Liver (tissue), 3 donors: ENCODE data around the gene NEURL3.

ENCODE experiments used
- CTCF ChIP-seq: fragments of 150-350 bp; IDR thresholded peaks from 2 replicates; pipeline ENCODE4 v1.5.1; 2017; ENCODE audit warnings: improper control_type of control experiment, low read depth, low read length; ENCODE audit not compliant: missing input control
- EGR1 ChIP-seq, 2 donors: IDR thresholded peaks; 2 replicates each; pipeline ENCODE4 v1.6.1; 2016 to 2018; ENCODE audit warnings: antibody characterized with exemption in 2 of 2, low read depth in 2 of 2
- FOXA1 ChIP-seq: IDR thresholded peaks from 2 replicates; pipeline ENCODE4 v1.6.1; 2016; ENCODE audit warnings: antibody characterized with exemption
- GABPA ChIP-seq, 2 donors: IDR thresholded peaks in 1 of 2; conservative IDR thresholded peaks in 1 of 2; 2 replicates each; pipeline ENCODE4 v1.6.1; 2016; ENCODE audit warnings: antibody characterized with exemption in 2 of 2, mild to moderate bottlenecking in 1 of 2, moderate library complexity in 1 of 2
- REST ChIP-seq: IDR thresholded peaks from 2 replicates; pipeline ENCODE4 v1.6.1; 2016; ENCODE audit warnings: antibody characterized with exemption, mild to moderate bottlenecking
- SP1 ChIP-seq: IDR thresholded peaks from 2 replicates; pipeline ENCODE4 v1.6.1; 2018; ENCODE audit warnings: antibody characterized with exemption, mild to moderate bottlenecking
- YY1 ChIP-seq: IDR thresholded peaks from 2 replicates; pipeline ENCODE4 v1.6.1; 2016; ENCODE audit warnings: antibody characterized with exemption, mild to moderate bottlenecking
- donor health status: healthy.
- donor health status: healthy.

GRCh38 chr2:96512341-96512740 lies 7.2 kb upstream of the NEURL3 start:
- TF ChIP-seq CTCF (no peak), REST (no peak), YY1 (no peak), GABPA (IDR thresholded peaks at IDR 0.05 in 1 of 2, conservative IDR thresholded peaks at IDR 0.05 in 1 of 2) (no peak), FOXA1 (no peak), EGR1 (IDR thresholded peaks at IDR 0.05; ENCODE audit: low read depth in 2 of 2) (no peak), SP1 (no peak)
